HUES48 (cell line): Measurements from ENCODE around the gene OR5C1.
"Not testable (repeated sequence)": the region's sequence is repeated elsewhere in the genome, so short reads cannot be mapped to it uniquely, and the experiment has no call there.

ENCODE experiments used
- H3K27ac ChIP-seq: one replicate; pipeline ENCODE4 v1.7.0; 2013; ENCODE audit warnings: low read depth, low read length, inconsistent platforms
- H3K27me3 ChIP-seq: 2 replicates; pipeline ENCODE4 v1.6.1; 2013; ENCODE audit warnings: mild to moderate bottlenecking, low read length; ENCODE audit not compliant: control insufficient read depth, insufficient read depth
- H3K36me3 ChIP-seq: 2 replicates; pipeline ENCODE4 v1.6.1; 2013; ENCODE audit warnings: low read length; ENCODE audit not compliant: control insufficient read depth, insufficient read depth
- H3K4me1 ChIP-seq: 2 replicates; pipeline ENCODE4 v1.6.1; 2013; ENCODE audit warnings: mild to moderate bottlenecking, low read length; ENCODE audit not compliant: control insufficient read depth, insufficient read depth
- H3K4me3 ChIP-seq: 2 replicates; pipeline ENCODE4 v1.5.1; 2013; ENCODE audit warnings: mild to moderate bottlenecking, low read depth, low read length
- H3K9ac ChIP-seq: 2 replicates; pipeline ENCODE4 v1.6.1; 2013; ENCODE audit warnings: mild to moderate bottlenecking, low read depth, low read length, moderate library complexity
- H3K9me3 ChIP-seq: 2 replicates; pipeline ENCODE4 v1.6.1; 2013; ENCODE audit warnings: low read length; ENCODE audit not compliant: control insufficient read depth, insufficient read depth

OR5C1 gene

DNA sequence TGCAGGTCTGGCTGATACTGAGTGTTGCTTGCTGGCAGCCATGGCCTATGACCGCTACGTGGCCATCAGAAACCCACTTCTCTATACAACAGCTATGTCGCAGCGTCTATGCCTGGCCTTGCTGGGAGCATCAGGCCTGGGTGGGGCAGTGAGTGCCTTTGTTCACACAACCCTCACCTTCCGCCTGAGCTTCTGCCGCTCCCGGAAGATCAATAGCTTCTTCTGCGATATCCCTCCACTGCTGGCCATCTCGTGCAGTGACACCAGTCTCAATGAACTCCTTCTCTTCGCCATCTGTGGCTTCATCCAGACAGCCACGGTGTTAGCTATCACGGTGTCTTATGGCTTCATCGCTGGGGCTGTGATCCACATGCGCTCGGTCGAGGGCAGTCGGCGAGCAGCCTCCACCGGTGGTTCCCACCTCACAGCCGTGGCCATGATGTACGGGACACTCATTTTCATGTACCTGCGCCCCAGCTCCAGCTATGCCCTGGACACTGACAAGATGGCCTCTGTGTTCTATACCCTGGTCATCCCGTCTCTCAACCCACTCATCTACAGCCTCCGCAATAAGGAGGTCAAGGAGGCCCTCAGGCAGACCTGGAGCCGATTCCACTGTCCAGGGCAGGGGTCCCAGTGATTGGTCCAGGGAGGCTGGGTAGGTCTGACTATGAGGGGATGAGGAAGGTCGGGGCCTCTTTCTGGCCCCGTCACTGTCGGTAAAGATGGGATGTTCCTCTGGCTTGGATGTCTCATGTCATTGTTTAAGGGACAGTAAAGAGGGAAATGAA lies 718 bp downstream of the OR5C1 start:
- H3K27me3 ChIP-seq: no peaks in the 10 kb centered on the region
- H3K4me1 ChIP-seq: no peaks in the 10 kb centered on the region
- no peaks in the 10 kb centered on the region for H3K36me3 ChIP-seq
- H3K4me3 ChIP-seq: no peak overlapping the region
- peaks cover 41% of the 10 kb centered on the region for H3K9me3 ChIP-seq
- H3K9ac ChIP-seq: no peak overlapping the region
- H3K27ac ChIP-seq: no peak overlapping the region

DNA sequence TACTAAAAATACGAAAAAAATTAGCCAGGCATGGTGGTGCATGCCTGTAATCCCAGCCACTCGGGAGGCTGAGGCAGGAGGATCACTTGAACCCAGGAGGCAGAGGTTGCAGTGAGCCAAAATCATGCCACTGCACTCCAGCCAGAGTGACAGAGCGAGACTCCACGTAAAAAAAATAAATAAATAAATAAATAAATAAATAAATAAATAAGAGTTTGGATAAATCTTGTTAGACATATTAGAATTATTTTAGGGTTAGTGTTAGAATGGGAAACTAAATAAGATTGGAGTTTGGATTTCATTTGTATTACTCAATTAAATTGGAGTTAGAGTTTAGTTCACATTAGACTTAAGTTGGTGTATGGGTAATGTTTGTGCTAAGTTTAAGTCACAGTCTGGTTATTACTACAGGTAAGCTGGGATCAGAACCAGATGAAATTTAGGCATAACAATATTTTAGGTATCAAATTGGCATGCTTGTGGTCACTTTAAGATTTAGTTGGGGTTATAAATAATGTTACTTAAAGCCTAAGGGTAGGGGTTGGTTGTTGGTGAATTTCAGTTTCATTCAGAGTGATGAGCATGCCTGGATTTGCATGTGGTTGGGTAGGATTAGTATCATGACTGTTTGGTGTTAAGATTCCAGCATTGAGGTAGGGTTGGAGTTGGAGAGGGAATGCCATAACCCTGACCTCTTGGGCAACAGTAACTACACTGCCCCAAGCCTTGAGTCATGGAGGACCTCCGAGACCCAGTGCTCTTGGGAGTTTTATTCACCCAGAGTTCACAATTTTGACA lies 3.3 kb downstream of the OR5C1 start:
- Histone ChIP-seq H3K4me1 (no peaks in the 10 kb centered on the region), H3K27me3 (no peaks in the 10 kb centered on the region), H3K9ac (no peak overlapping the region), H3K4me3 (no peak overlapping the region), H3K36me3 (no peaks in the 10 kb centered on the region), H3K9me3 (peaks cover 41% of the 10 kb centered on the region), H3K27ac (no peak overlapping the region)

GRCh38 chr9:122797316-122798063 lies 8.8 kb downstream of the OR5C1 start:
- Histone ChIP-seq H3K9ac (no peak overlapping the region), H3K9me3 (peaks cover 41% of the 10 kb centered on the region), H3K4me3 (no peak overlapping the region)

GRCh38 chr9:122800066-122801060 lies 11.6 kb downstream of the OR5C1 start, which contains the start of gene OR1K1:
TSS of gene OR1K1 (plus strand) at chr9:122800123. CDS start at chr9:122800123, 0 bp downstream.
- H3K36me3 ChIP-seq: no peaks in the 10 kb centered on the region
- H3K4me3 ChIP-seq: no peak within 1 kb of the TSS
- no peaks in the 10 kb centered on the region for H3K4me1 ChIP-seq
- no peaks in the 10 kb centered on the region for H3K27me3 ChIP-seq
- H3K9ac ChIP-seq: no peak within 1 kb of the TSS
- H3K9me3 ChIP-seq: peaks cover 29% of the 10 kb centered on the region
- H3K27ac ChIP-seq: no peak within 1 kb of the TSS

More at GRCh38 chr9:122797316-122798063, 8.8 kb downstream of the OR5C1 start:
- Histone ChIP-seq H3K27ac (no peak overlapping the region), H3K36me3 (no peaks in the 10 kb centered on the region), H3K4me1 (no peaks in the 10 kb centered on the region), H3K27me3 (no peaks in the 10 kb centered on the region)

GRCh38 chr9:122806661-122807060 lies 17.9 kb downstream of the OR5C1 start:
- H3K27me3 ChIP-seq: no peaks in the 10 kb centered on the region
- H3K4me3 ChIP-seq: no peak overlapping the region
- H3K9ac ChIP-seq: no peak overlapping the region
- H3K36me3 ChIP-seq: no peaks in the 10 kb centered on the region
- H3K9me3 ChIP-seq: peaks cover 17% of the 10 kb centered on the region; the same call in 1 of the 2 replicates
- H3K4me1 ChIP-seq: peaks cover 4% of the 10 kb centered on the region; the same call in 1 of the 2 replicates
- H3K27ac ChIP-seq: no peak overlapping the region

- Histone ChIP-seq H3K36me3 (no peaks in the 10 kb centered on the region), H3K9me3 (peaks cover 15% of the 10 kb centered on the region; the same call in 1 of the 2 replicates), H3K4me3 (no peak overlapping the region), H3K27me3 (no peaks in the 10 kb centered on the region), H3K27ac (no peak overlapping the region), H3K4me1 (peaks cover 4% of the 10 kb centered on the region; the same call in 1 of the 2 replicates), H3K9ac (no peak overlapping the region)
These were observed 18.7 kb downstream of the OR5C1 start for GRCh38 chr9:122807271-122807900.

- Histone ChIP-seq H3K27ac (no peak overlapping the region), H3K4me3 (no peak overlapping the region), H3K4me1 (peaks cover 4% of the 10 kb centered on the region; the same call in 1 of the 2 replicates), H3K27me3 (no peaks in the 10 kb centered on the region), H3K9me3 (peaks cover 15% of the 10 kb centered on the region; the same call in 1 of the 2 replicates), H3K36me3 (no peaks in the 10 kb centered on the region), H3K9ac (no peak overlapping the region)
These were observed 19.4 kb downstream of the OR5C1 start for GRCh38 chr9:122808141-122808540.

- H3K27me3 ChIP-seq, H3K9ac ChIP-seq, H3K4me3 ChIP-seq, H3K4me1 ChIP-seq, H3K36me3 ChIP-seq, H3K27ac ChIP-seq: not testable (repeated sequence)
- H3K9me3 ChIP-seq: peaks cover 12% of the 10 kb centered on the region; the same call in 1 of the 2 replicates
These were observed 20.5 kb downstream of the OR5C1 start for GRCh38 chr9:122809261-122809660.

- Histone ChIP-seq H3K4me3 (no peak overlapping the region), H3K36me3 (no peaks in the 10 kb centered on the region), H3K9ac (no peak overlapping the region), H3K27me3 (no peaks in the 10 kb centered on the region), H3K27ac (no peak overlapping the region), H3K4me1 (peaks cover 4% of the 10 kb centered on the region; the same call in 1 of the 2 replicates), H3K9me3 (peaks cover 11% of the 10 kb centered on the region; the same call in 1 of the 2 replicates)
These were observed 21.7 kb downstream of the OR5C1 start for GRCh38 chr9:122810306-122810946.
